ENCODE measurements around the gene GLYR1.
"Not testable (repeated sequence)": the region's sequence is repeated elsewhere in the genome, so short reads cannot be mapped to it uniquely, and the experiment has no call there.

Gene GLYR1

GRCh38 chr16:4787627-4788482, 59.2 kb downstream of the GLYR1 start, which contains the start of gene SEPTIN12:
TSS of gene SEPTIN12 (minus strand) at chr16:4788345. CDS start at chr16:4787645, 700 bp downstream.
- no peak for DNase-seq (ENCODE audit: low read depth)

- no peak for DNase-seq (ENCODE audit: low read depth)
Observed at GRCh38 chr16:4787068-4787467, 60.0 kb downstream of the GLYR1 start.

- no peak for DNase-seq (ENCODE audit: low read depth)
Observed at GRCh38 chr16:4785758-4786433, 61.2 kb downstream of the GLYR1 start.

- DNase-seq (ENCODE audit: low read depth) = not testable (repeated sequence)
Observed at GRCh38 chr16:4784444-4784987, 62.6 kb downstream of the GLYR1 start.

- DNase-seq (ENCODE audit: low read depth) = no peak
Observed at GRCh38 chr16:4783951-4784336, 63.1 kb downstream of the GLYR1 start.

GRCh38 chr16:4783251-4783950, 63.7 kb downstream of the GLYR1 start:
- no peak for DNase-seq (ENCODE audit: low read depth)

GRCh38 chr16:4780235-4780634, 66.9 kb downstream of the GLYR1 start:
- DNase-seq (ENCODE audit: low read depth) = no peak

- DNase-seq (ENCODE audit: low read depth) = no peak
Observed at GRCh38 chr16:4778050-4778392, 69.1 kb downstream of the GLYR1 start.

GRCh38 chr16:4777339-4778049, 69.6 kb downstream of the GLYR1 start:
- no peak for DNase-seq (ENCODE audit: low read depth)

GRCh38 chr16:4776141-4776705, 70.9 kb downstream of the GLYR1 start:
- no peak for DNase-seq (ENCODE audit: low read depth)

GRCh38 chr16:4775005-4775404, 72.1 kb downstream of the GLYR1 start:
- DNase-seq (ENCODE audit: low read depth) = no peak

GRCh38 chr16:4772351-4772750, 74.7 kb downstream of the GLYR1 start:
- DNase-seq (ENCODE audit: low read depth) = no peak

GRCh38 chr16:4771646-4772045, 75.4 kb downstream of the GLYR1 start:
- no peak for DNase-seq (ENCODE audit: low read depth)

- DNase-seq (ENCODE audit: low read depth) = no peak
Observed at GRCh38 chr16:4769306-4769638, 77.8 kb downstream of the GLYR1 start.

- DNase-seq (ENCODE audit: low read depth) = peak; percentile 74
Observed at GRCh38 chr16:4768549-4769305, 78.4 kb downstream of the GLYR1 start.

GRCh38 chr16:4767872-4768548, 79.1 kb downstream of the GLYR1 start:
- no peak for DNase-seq (ENCODE audit: low read depth)

- DNase-seq (ENCODE audit: low read depth) = peak; percentile 71
Observed at GRCh38 chr16:4766875-4767628, 80.0 kb downstream of the GLYR1 start, which contains the start of gene ZNF500. TSS of gene ZNF500 (minus strand) at chr16:4767162. CDS start at chr16:4765978, 1,184 bp downstream.

- no peak for DNase-seq (ENCODE audit: low read depth)
Observed at GRCh38 chr16:4765511-4766474, 81.3 kb downstream of the GLYR1 start.
